HG03565 (cell line): ENCODE results near the gene UVRAG.

Source experiments
- ATAC-seq: cut with Tn5 transposase; IDR thresholded peaks from one replicate; pipeline ENCODE4 v1.9.1; 2021; ENCODE audit warnings: mild to moderate bottlenecking, moderate library complexity; ENCODE audit not compliant: unreplicated experiment

The UVRAG gene

DNA sequence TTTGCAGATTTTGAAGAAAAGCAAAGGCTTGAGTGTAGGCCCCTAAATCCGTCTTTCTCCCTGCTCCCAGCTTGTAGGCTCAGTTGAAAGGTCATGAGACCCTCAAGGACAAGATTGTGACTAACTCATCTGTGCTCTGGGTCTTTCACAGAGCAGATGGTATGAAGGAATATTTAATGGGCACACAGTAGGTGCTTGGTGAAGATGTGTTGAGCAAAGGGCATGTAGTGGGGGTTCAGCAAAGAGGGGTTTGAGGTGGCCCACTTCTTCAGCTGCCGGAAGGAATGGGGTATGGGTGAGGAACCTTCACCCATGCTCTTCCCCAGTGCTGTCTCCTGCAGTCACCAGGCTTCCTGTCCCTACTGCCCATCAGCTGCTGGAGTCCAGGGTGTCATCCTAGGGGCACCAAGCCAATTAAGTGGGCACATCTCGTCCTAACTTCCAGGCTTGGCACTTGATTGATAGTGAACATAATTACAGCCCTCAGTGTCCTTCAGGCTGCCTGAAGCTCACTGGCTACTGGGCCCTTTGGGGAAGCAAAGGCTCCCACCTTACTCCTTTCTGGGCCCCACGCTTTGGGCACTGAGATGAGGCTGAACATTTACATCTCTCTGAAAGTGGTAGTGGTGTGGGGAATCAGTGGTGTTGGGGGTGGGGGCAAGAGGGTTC lies 31.5 kb upstream of the UVRAG start:
- no peak for ATAC-seq

GRCh38 chr11:75784085-75784478 lies 30.9 kb upstream of the UVRAG start:
- no peak for ATAC-seq

GRCh38 chr11:75784506-75784905 lies 30.5 kb upstream of the UVRAG start:
- no peak for ATAC-seq

- ATAC-seq = no peak
Measured at GRCh38 chr11:75785187-75785586, 29.8 kb upstream of the UVRAG start.

GRCh38 chr11:75786101-75786736 lies 28.8 kb upstream of the UVRAG start:
- no peak for ATAC-seq

- no peak for ATAC-seq
Measured at GRCh38 chr11:75789521-75789920, 25.5 kb upstream of the UVRAG start.

DNA sequence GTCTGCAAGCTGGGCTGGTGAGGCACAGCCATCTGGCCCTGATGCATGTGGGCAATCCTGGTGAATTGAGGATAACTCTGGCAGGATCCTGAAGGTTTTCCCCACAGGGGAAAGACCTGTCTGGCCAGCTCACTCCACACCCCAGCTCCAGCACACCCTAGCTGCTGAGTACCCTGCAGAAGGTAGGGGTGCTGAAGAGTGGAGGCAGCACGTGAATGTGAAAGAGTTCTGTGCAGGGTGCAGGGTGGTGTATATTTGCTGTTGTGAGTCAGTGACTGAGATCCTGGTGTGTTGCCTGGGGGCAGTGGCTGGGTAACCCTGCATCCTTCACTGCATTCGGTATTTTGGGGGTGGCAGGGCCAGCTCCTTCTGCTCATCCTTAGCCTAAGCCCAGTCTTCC lies 24.0 kb upstream of the UVRAG start:
- ATAC-seq = no peak

DNA sequence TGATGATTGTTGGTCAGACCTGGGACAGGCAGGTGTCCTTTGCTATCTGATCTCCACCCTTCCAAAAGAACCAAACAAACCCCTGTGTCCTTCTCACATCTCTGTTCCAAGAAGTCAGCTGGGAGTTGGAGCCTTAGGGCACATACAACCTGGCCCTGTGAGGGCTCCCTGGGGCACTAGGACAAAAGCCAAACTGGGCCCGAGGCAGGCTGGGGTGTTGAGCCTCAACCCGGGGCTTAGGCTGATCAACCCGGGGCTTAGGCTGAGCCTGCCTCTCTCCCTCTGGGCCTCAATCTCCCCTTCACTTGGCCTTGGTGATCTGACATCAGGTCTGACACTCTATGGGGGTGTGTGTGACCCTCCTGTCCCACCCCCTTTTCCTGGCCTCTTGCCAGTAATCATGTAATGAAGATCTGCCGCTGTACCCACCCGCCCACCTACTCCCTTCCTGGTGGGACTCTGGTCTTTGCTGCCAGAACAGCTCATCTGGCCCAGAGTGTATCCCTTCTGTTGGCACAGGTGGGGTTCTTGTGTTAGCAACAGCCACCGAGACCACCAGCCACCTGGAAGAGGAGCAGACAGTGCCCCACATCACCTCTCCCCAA lies 22.8 kb upstream of the UVRAG start:
- no peak for ATAC-seq

- ATAC-seq = no peak
Measured at GRCh38 chr11:75792997-75793800, 21.8 kb upstream of the UVRAG start.

DNA sequence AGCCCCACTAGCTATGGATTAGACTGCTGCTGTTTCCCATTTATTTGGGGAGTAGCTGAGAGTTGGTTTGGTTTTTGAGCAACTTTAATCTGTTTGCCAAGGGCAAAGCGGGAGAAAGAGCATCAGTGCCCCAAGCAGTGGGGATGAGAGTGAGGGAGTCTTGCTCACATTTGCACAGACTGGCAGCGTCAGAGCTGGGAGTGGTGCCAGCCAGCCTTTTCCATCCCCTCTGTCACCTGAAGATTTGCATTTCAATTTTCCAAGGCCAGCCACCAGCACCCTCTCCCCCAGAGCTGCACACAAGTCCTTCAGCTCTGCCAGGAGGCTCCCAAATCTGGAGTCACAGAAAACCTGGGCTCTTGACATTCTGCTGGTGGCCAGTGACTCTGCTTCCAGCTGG lies 21.0 kb upstream of the UVRAG start:
- ATAC-seq = no peak

DNA sequence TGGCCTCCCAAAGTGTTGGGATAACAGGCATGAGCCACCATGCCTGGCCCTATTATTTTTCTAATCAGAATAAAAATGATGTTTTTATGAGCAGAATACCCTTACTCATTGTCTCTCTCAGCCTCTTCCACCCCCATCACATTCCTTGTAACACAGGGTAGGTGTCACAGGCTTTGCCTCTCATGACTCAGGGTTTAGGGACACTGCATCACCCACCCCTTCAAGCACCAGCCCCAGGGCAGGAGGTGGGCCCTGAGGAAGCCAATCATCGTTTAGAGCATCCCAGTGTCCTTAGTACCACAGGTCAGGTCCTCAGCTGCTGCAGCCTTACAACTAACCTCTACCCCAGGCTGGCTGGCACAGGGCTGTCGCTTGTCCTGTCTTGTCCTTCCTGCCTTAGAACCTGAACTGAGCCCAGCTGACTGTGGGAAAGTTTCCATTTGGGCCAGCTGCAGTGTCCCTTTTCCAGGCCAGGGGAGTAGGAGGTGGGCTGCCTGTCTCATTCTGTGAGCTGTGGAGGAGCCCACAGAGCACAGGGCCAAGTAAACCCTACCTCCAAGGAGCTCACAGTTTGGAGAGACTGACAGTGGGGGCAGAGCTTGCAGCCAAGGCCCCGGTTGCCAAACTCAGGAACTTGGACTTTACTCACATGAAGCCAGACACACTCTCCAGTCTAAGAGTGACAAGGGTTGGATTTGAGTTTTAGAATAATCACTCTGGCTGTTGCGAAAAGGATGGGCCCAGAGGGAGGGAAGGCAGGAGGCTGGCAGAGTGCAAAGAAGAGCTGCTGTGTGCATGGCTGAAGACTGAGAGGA lies 19.5 kb upstream of the UVRAG start:
- ATAC-seq = no peak

GRCh38 chr11:75796091-75796435 lies 18.9 kb upstream of the UVRAG start:
- no peak for ATAC-seq

DNA sequence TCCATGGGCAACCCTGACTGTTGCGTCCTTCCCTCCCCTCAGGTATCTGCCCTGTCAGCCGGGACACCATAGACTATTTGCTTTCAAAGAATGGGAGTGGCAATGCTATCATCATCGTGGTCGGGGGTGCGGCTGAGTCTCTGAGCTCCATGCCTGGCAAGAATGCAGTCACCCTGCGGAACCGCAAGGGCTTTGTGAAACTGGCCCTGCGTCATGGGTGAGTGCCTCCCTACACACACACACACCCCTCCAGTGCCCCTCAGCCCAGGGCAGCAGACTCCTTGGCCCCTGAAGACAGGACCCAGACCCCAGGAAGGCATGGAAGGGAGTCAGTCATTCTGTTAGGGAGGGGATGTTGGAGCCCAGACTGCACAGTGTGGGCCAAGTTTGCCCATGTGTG lies 17.9 kb upstream of the UVRAG start:
- ATAC-seq = no peak

GRCh38 chr11:75797792-75798191 lies 17.2 kb upstream of the UVRAG start:
- no peak for ATAC-seq

- no peak for ATAC-seq
Measured at GRCh38 chr11:75800136-75800675, 14.8 kb upstream of the UVRAG start.

GRCh38 chr11:75800728-75801361 lies 14.2 kb upstream of the UVRAG start:
- no peak for ATAC-seq

- no peak for ATAC-seq
Measured at GRCh38 chr11:75801362-75802020, 13.5 kb upstream of the UVRAG start.

DNA sequence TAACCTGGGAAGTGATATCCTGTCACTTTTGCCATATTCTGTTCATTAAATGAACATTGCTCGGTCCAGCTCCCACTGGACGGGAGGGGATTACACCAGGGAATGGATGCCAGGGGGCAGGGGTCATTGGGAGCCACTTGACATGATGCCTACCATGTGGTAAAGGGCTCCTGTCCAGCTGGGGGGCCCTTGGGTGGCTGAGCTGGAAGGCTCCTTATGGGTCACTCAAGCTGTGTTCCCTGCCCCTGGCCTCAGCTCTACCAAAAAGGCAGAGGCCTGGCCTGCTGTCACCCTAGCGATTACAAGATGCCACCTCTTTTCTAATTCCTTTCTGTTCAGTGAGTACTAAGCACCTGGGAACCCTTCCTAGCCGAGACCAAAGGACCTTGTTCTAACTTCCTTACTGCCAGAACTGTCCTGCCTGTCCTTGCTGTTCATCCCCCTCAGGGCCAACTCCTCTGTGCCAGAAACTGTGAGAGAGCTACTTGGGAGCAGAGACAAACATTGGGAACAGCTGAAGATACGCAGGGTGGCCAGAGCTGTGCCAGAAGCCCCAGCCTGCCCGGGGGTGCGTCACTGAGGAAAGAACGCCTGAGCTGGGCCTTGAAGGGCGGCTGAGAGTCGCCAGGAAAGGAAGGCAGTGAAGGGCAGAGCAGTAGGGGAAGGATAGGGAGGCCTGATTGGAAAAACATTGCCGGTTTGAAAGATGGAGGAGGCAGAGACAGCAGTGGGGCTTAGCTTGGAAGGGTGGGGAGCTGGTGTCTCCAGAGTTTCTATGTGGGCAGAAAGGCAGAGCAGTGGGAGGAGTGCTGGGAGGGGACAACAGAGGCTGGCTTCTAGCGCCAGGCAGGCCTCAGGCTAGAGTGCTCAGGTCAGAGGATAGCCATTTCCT lies 12.7 kb upstream of the UVRAG start:
- no peak for ATAC-seq
